Measurements from ENCODE around the gene NPR2. TPM values are rescaled to one million over a fixed set of nuclear protein-coding genes. Genes with fewer than 3 reads are reported as not detected.

The NPR2 gene
- total RNA-seq, 1 experiment from 2014 or later = 40.5 TPM

- CTCF ChIA-PET = no interaction called here
- TF ChIP-seq CTCF (IDR thresholded peaks at IDR 0.05; ENCODE audit: insufficient read depth in 1 of 2, low read depth in 1 of 2, low read length in 1 of 2, severe bottlenecking in 1 of 2, unreplicated experiment in 1 of 2) = no peak
- DNase-seq = no peak
- Mint-ChIP-seq H3K36me3 (ENCODE audit: insufficient read depth, unreplicated experiment) (no peaks in the 10 kb centered on the region), H3K4me3 (ENCODE audit: unreplicated experiment) (no peak overlapping the region), H3K9me3 (ENCODE audit: unreplicated experiment) (no peaks in the 10 kb centered on the region), H3K27me3 (ENCODE audit: insufficient read depth, unreplicated experiment) (peaks cover 14% of the 10 kb centered on the region), H3K4me1 (ENCODE audit: low read depth, unreplicated experiment) (no peaks in the 10 kb centered on the region), H3K27ac (ENCODE audit: unreplicated experiment) (no peak overlapping the region)
- H3K9me3 ChIP-seq = no peaks in the 10 kb centered on the region
- H3K4me1 ChIP-seq = no peaks in the 10 kb centered on the region
- POLR2A ChIA-PET = no interaction called here
- no peak overlapping the region for H3K4me3 ChIP-seq (ENCODE audit: low read depth, low read length)
- BruUV-seq (replicated peaks) = no TSS peak
- intact Hi-C loops (cut with micrococcal nuclease; ENCODE audit: unreplicated experiment) = no loop called here
- H3K36me3 ChIP-seq (ENCODE audit: control insufficient read depth, insufficient read depth, low read length) = no peaks in the 10 kb centered on the region
- H3K27me3 ChIP-seq (replicated peaks; ENCODE audit: control insufficient read depth, insufficient read depth, low read length) = no peaks in the 10 kb centered on the region; the same call in 1 of the 2 replicates
Observed at GRCh38 chr9:35858458-35858857, 67.1 kb downstream of the NPR2 start.

Other genes with a start within 250 kb of the NPR2 start
- 27.9 and 30.1 TPM in 2 replicates for gene TESK1, start 186.3 kb upstream of the NPR2 start, total RNA-seq (2022)
- 0.70 and 0.95 TPM in 2 replicates for gene CD72, start 173.2 kb upstream of the NPR2 start, total RNA-seq (2022)
- not detected in 2 replicates for gene SIT1, start 140.7 kb upstream of the NPR2 start, total RNA-seq (2022)
- gene RMRP, start 133.6 kb upstream of the NPR2 start, total RNA-seq (2022) = 10,161 and 10,726 TPM in 2 replicates
- 11.8 and 12.1 TPM in 2 replicates for gene CCDC107, start 133.3 kb upstream of the NPR2 start, total RNA-seq (2022)
- gene ARHGEF39, start 126.4 kb upstream of the NPR2 start, total RNA-seq (2022) = 31.4 and 32.8 TPM in 2 replicates
- gene CA9, start 117.7 kb upstream of the NPR2 start, total RNA-seq (2022) = not detected in 2 replicates
- gene TPM2, start 101.7 kb upstream of the NPR2 start, total RNA-seq (2022) = 21.8 and 26.5 TPM in 2 replicates
- 147 and 165 TPM in 2 replicates for gene TLN1, start 59.4 kb upstream of the NPR2 start, total RNA-seq (2022)
- 50.4 and 54.1 TPM in 2 replicates for gene CREB3, start 58.9 kb upstream of the NPR2 start, total RNA-seq (2022)
- 108 and 111 TPM in 2 replicates for gene GBA2, start 42.4 kb upstream of the NPR2 start, total RNA-seq (2022)
- 25.0 and 27.1 TPM in 2 replicates for gene RGP1, start 42.3 kb upstream of the NPR2 start, total RNA-seq (2022)
- not detected in 2 replicates for gene MSMP, start 37.3 kb upstream of the NPR2 start, total RNA-seq (2022)
- gene SPAG8, start 20.7 kb downstream of the NPR2 start, total RNA-seq (2022) = 0.19 and 0.29 TPM in 2 replicates
- gene HINT2, start 23.5 kb downstream of the NPR2 start, total RNA-seq (2022) = 88.0 and 110 TPM in 2 replicates
- not detected in 2 replicates for gene FAM221B, start 37.1 kb downstream of the NPR2 start, total RNA-seq (2022)
- 4.8 and 4.9 TPM in 2 replicates for gene TMEM8B, start 37.6 kb downstream of the NPR2 start, total RNA-seq (2022)
- not detected in 2 replicates for gene OR13J1, start 78.8 kb downstream of the NPR2 start, total RNA-seq (2022)
- gene HRCT1, start 114.6 kb downstream of the NPR2 start, total RNA-seq (2022) = not detected in 2 replicates
- gene SPAAR, start 117.9 kb downstream of the NPR2 start, total RNA-seq (2022) = not detected in 2 replicates
- gene OR2S2, start 166.6 kb downstream of the NPR2 start, total RNA-seq (2022) = not detected in 2 replicates
- gene RECK, start 245.3 kb downstream of the NPR2 start, total RNA-seq (2022) = 1.1 and 1.8 TPM in 2 replicates

All from Caco-2 (cell line).